Measurements from ENCODE around the gene WDFY1.

DNA sequence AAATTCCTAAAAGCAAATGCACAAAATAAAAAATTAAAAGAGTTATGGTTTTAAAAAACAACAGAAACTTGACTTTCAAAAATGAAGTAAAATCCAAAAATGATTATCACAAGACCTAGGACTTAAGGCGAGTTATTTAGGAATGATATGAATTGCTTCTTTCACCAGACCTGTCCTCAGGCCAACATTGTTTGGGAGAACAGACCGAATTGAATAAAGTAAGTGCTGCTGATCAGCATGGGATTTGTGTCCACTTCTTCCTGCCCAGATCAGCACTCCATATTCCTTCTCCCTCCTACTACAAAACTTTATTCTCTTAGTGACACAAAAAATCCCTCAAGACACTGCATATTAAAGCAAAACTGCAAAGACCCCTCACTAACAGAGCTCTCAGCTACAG, 39.1 kb downstream of the WDFY1 start:
- TF ChIP-seq EZH2 (IDR thresholded peaks at IDR 0.05) (no peak), EZH2phosphoT487 (IDR thresholded peaks at IDR 0.05) (no peak)
- TF ChIP-seq, protein P1, sequence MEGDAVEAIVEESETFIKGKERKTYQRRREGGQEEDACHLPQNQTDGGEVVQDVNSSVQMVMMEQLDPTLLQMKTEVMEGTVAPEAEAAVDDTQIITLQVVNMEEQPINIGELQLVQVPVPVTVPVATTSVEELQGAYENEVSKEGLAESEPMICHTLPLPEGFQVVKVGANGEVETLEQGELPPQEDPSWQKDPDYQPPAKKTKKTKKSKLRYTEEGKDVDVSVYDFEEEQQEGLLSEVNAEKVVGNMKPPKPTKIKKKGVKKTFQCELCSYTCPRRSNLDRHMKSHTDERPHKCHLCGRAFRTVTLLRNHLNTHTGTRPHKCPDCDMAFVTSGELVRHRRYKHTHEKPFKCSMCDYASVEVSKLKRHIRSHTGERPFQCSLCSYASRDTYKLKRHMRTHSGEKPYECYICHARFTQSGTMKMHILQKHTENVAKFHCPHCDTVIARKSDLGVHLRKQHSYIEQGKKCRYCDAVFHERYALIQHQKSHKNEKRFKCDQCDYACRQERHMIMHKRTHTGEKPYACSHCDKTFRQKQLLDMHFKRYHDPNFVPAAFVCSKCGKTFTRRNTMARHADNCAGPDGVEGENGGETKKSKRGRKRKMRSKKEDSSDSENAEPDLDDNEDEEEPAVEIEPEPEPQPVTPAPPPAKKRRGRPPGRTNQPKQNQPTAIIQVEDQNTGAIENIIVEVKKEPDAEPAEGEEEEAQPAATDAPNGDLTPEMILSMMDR (IDR thresholded peaks at IDR 0.05), result no peak
